ENCODE data around the gene MYZAP.

The MYZAP gene

DNA sequence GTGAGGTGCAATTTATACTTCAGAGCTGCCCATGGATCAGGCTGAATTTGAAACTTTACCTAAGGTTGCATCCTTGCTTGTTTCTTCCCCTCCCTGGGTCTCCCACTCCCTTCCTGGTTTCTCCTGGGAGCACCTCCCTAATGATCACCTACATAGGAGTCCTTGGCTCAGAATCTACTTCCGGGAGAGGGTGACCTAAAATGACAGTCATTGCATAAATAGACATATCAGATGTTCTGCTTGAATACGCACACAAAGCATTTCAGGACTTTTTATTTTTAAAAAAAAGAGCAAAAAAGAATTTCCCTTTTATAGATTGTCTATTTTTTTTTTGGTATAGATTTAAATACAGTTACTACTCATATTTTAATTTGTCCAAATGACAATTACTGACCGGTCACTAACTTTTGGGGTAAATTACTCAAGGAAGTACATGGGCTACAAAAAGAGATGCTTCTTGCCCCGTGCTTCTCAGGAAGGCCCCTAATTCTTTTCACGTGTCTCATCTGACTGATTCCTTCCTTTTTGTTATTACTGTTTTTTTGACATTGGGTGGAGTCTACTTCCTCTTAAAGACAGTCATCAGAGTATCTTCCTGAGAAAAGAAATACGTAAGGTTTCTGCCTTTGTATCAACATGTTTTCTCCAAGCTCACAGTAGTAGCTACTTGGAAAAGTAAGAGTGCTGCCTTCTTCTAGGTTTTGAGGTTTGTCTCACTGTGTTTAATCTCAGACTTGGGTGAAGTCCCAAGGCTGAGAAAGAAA, 4.9 kb upstream of the MYZAP start:
- no peak for DNase-seq (ENCODE audit: low read depth in 1 of 2, low spot score in 1 of 2)
- Histone ChIP-seq H3K27ac (replicated peaks) (no peak overlapping the region), H3K27me3 (ENCODE audit: insufficient read depth, poor library complexity, severe bottlenecking) (peaks cover 16% of the 10 kb centered on the region), H3K4me3 (replicated peaks; ENCODE audit: insufficient read depth, low read length) (no peak overlapping the region)
- TF ChIP-seq SPI1 (IDR thresholded peaks at IDR 0.05; ENCODE audit: borderline replicate concordance, low read depth): no peak
- TF ChIP-seq, protein P1, sequence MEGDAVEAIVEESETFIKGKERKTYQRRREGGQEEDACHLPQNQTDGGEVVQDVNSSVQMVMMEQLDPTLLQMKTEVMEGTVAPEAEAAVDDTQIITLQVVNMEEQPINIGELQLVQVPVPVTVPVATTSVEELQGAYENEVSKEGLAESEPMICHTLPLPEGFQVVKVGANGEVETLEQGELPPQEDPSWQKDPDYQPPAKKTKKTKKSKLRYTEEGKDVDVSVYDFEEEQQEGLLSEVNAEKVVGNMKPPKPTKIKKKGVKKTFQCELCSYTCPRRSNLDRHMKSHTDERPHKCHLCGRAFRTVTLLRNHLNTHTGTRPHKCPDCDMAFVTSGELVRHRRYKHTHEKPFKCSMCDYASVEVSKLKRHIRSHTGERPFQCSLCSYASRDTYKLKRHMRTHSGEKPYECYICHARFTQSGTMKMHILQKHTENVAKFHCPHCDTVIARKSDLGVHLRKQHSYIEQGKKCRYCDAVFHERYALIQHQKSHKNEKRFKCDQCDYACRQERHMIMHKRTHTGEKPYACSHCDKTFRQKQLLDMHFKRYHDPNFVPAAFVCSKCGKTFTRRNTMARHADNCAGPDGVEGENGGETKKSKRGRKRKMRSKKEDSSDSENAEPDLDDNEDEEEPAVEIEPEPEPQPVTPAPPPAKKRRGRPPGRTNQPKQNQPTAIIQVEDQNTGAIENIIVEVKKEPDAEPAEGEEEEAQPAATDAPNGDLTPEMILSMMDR (IDR thresholded peaks at IDR 0.05; ENCODE audit: insufficient read depth, low read length): no peak
- TF ChIP-seq GABPA (IDR thresholded peaks at IDR 0.05; ENCODE audit: low read depth): no peak
- TF ChIP-seq, protein P2, sequence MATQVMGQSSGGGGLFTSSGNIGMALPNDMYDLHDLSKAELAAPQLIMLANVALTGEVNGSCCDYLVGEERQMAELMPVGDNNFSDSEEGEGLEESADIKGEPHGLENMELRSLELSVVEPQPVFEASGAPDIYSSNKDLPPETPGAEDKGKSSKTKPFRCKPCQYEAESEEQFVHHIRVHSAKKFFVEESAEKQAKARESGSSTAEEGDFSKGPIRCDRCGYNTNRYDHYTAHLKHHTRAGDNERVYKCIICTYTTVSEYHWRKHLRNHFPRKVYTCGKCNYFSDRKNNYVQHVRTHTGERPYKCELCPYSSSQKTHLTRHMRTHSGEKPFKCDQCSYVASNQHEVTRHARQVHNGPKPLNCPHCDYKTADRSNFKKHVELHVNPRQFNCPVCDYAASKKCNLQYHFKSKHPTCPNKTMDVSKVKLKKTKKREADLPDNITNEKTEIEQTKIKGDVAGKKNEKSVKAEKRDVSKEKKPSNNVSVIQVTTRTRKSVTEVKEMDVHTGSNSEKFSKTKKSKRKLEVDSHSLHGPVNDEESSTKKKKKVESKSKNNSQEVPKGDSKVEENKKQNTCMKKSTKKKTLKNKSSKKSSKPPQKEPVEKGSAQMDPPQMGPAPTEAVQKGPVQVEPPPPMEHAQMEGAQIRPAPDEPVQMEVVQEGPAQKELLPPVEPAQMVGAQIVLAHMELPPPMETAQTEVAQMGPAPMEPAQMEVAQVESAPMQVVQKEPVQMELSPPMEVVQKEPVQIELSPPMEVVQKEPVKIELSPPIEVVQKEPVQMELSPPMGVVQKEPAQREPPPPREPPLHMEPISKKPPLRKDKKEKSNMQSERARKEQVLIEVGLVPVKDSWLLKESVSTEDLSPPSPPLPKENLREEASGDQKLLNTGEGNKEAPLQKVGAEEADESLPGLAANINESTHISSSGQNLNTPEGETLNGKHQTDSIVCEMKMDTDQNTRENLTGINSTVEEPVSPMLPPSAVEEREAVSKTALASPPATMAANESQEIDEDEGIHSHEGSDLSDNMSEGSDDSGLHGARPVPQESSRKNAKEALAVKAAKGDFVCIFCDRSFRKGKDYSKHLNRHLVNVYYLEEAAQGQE (IDR thresholded peaks at IDR 0.05; ENCODE audit: insufficient replicate concordance, low read depth): no peak
- no peak for TF ChIP-seq POLR2AphosphoS5 (IDR thresholded peaks at IDR 0.05; ENCODE audit: low read depth)

DNA sequence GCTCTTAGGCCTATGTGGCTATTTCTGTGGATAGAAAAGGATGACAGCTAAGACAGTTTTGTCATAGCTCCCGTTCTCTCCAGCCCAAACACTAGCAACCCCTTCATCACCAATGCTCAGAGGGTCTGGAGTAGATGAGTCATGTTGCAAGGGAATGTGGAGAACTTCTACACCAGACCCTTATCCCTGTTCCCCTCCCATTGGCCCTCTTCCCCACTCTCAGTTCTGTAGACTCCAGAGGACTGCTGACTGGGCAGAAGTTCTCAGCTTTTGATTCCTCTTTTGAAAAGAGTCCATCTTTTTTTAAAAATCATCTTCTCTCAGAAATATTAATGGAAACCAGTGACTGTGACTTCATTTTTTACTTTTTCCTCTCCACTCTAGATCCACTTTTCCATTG, 2.4 kb upstream of the MYZAP start:
- TF ChIP-seq POLR2AphosphoS5 (IDR thresholded peaks at IDR 0.05; ENCODE audit: low read depth): no peak
- TF ChIP-seq, protein P2 (IDR thresholded peaks at IDR 0.05; ENCODE audit: insufficient replicate concordance, low read depth): no peak
- TF ChIP-seq GABPA (IDR thresholded peaks at IDR 0.05; ENCODE audit: low read depth): no peak
- TF ChIP-seq, protein P1 (IDR thresholded peaks at IDR 0.05; ENCODE audit: insufficient read depth, low read length): no peak
- TF ChIP-seq SPI1 (IDR thresholded peaks at IDR 0.05; ENCODE audit: borderline replicate concordance, low read depth): no peak
- no peak overlapping the region for H3K27ac ChIP-seq (replicated peaks)
- H3K4me3 ChIP-seq (replicated peaks; ENCODE audit: insufficient read depth, low read length): no peak overlapping the region
- peaks cover 28% of the 10 kb centered on the region for H3K27me3 ChIP-seq (ENCODE audit: insufficient read depth, poor library complexity, severe bottlenecking)
- no peak for DNase-seq (ENCODE audit: low read depth in 1 of 2, low spot score in 1 of 2)

DNA sequence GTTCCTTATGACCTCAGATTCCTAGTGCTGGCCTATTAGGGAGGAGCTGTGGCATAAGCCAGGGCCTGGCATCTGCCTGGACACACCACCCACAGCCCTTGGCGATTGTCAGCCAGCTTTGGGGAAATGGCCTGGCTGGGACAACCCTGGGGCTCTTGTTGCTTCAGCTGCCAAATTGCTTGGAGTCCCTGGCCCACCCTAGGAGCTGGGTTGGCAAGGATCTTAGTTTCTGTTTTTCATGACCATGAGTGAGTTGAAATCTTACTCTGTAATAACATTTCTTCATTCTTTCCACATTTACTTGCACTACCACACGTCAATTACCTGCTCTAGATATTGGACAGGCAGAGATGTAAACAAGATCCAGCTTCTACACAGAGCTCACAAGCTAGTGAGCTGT, 1.9 kb upstream of the MYZAP start:
- Histone ChIP-seq H3K27me3 (ENCODE audit: insufficient read depth, poor library complexity, severe bottlenecking) (peaks cover 28% of the 10 kb centered on the region), H3K27ac (replicated peaks) (no peak overlapping the region), H3K4me3 (replicated peaks; ENCODE audit: insufficient read depth, low read length) (no peak overlapping the region)
- TF ChIP-seq, protein P2 (IDR thresholded peaks at IDR 0.05; ENCODE audit: insufficient replicate concordance, low read depth): no peak
- TF ChIP-seq POLR2AphosphoS5 (IDR thresholded peaks at IDR 0.05; ENCODE audit: low read depth) (no peak), SPI1 (IDR thresholded peaks at IDR 0.05; ENCODE audit: borderline replicate concordance, low read depth) (no peak), GABPA (IDR thresholded peaks at IDR 0.05; ENCODE audit: low read depth) (no peak)
- TF ChIP-seq, protein P1 (IDR thresholded peaks at IDR 0.05; ENCODE audit: insufficient read depth, low read length): no peak
- no peak for DNase-seq (ENCODE audit: low read depth in 1 of 2, low spot score in 1 of 2)

Data from HL-60 (cell line).